RWPE2 (cell line): ENCODE data around the gene WWOX.

Experiments
- ATAC-seq: fragments of 200-7000 bp; cut with Tn5 transposase; 3 replicates; pipeline ENCODE4 v1.9.1; 2021; ENCODE audit warnings: low read depth
- DNase-seq: peaks from one replicate; pipeline ENCODE4 v3.0.0-alpha.2; 2020; ENCODE audit warnings: low spot score
- H3K27ac ChIP-seq: fragments of 450-650 bp; 2 replicates; pipeline ENCODE4 v1.5.1; 2017; ENCODE audit warnings: mild to moderate bottlenecking; ENCODE audit not compliant: poor library complexity, severe bottlenecking
- H3K27me3 ChIP-seq: fragments of 250-450 bp; sonication (Bioruptor Pico); 2 replicates; pipeline ENCODE4 v1.5.1; 2021; ENCODE audit warnings: mild to moderate bottlenecking, moderate library complexity; ENCODE audit not compliant: insufficient read depth, poor library complexity, severe bottlenecking
- H3K36me3 ChIP-seq: fragments of 250-450 bp; sonication (Bioruptor Pico); 2 replicates; pipeline ENCODE4 v1.5.1; 2020; ENCODE audit warnings: low read depth, mild to moderate bottlenecking, moderate library complexity
- H3K4me1 ChIP-seq: fragments of 250-450 bp; sonication (Bioruptor Pico); 2 replicates; pipeline ENCODE4 v1.5.1; 2021; ENCODE audit warnings: mild to moderate bottlenecking, moderate library complexity; ENCODE audit not compliant: insufficient read depth, poor library complexity, severe bottlenecking
- H3K4me3 ChIP-seq: fragments of 250-450 bp; sonication (Bioruptor Pico); 2 replicates; pipeline ENCODE4 v1.5.1; 2021; ENCODE audit warnings: mild to moderate bottlenecking, moderate library complexity; ENCODE audit not compliant: severe bottlenecking
- H3K9me3 ChIP-seq: fragments of 250-450 bp; sonication (Bioruptor Pico); 2 replicates; pipeline ENCODE4 v1.5.1; 2021; ENCODE audit warnings: mild to moderate bottlenecking, moderate library complexity; ENCODE audit not compliant: severe bottlenecking
- CTCF ChIP-seq: fragments of 450-650 bp; IDR thresholded peaks from one replicate; pipeline ENCODE4 v1.5.1; 2017; ENCODE audit warnings: mild to moderate bottlenecking, moderate library complexity; ENCODE audit not compliant: poor library complexity, severe bottlenecking

Gene WWOX

GRCh38 chr16:78592111-78592510 lies 492.7 kb downstream of the WWOX start:
- ATAC-seq (no peak), DNase-seq (no peak)
- H3K36me3 ChIP-seq, result no peaks in the 10 kb centered on the region
- H3K4me3 ChIP-seq, result no peak overlapping the region
- H3K27ac ChIP-seq, result no peak overlapping the region
- no peak for TF ChIP-seq CTCF
- H3K27me3 ChIP-seq, result no peaks in the 10 kb centered on the region
- H3K4me1 ChIP-seq, result no peaks in the 10 kb centered on the region
- H3K9me3 ChIP-seq, result no peaks in the 10 kb centered on the region

GRCh38 chr16:78593352-78593751 lies 493.9 kb downstream of the WWOX start:
- H3K27me3 ChIP-seq, result no peaks in the 10 kb centered on the region
- ATAC-seq (no peak), DNase-seq (no peak)
- no peaks in the 10 kb centered on the region for H3K9me3 ChIP-seq
- no peaks in the 10 kb centered on the region for H3K36me3 ChIP-seq
- H3K4me1 ChIP-seq, result no peaks in the 10 kb centered on the region
- H3K27ac ChIP-seq, result no peak overlapping the region
- no peak for TF ChIP-seq CTCF
- no peak overlapping the region for H3K4me3 ChIP-seq

GRCh38 chr16:78594191-78594590 lies 494.7 kb downstream of the WWOX start:
- ATAC-seq, result no peak
- Histone ChIP-seq H3K27ac (no peak overlapping the region), H3K27me3 (no peaks in the 10 kb centered on the region), H3K9me3 (no peaks in the 10 kb centered on the region), H3K4me3 (no peak overlapping the region), H3K4me1 (no peaks in the 10 kb centered on the region), H3K36me3 (no peaks in the 10 kb centered on the region)
- no peak for DNase-seq
- no peak for TF ChIP-seq CTCF

GRCh38 chr16:78596348-78596995 lies 497.0 kb downstream of the WWOX start:
- H3K27ac ChIP-seq, result no peak overlapping the region
- no peaks in the 10 kb centered on the region for H3K9me3 ChIP-seq
- H3K4me3 ChIP-seq, result no peak overlapping the region
- no peaks in the 10 kb centered on the region for H3K36me3 ChIP-seq
- H3K27me3 ChIP-seq, result no peaks in the 10 kb centered on the region
- ATAC-seq (no peak), DNase-seq (no peak)
- no peak for TF ChIP-seq CTCF
- H3K4me1 ChIP-seq, result no peaks in the 10 kb centered on the region

- H3K4me1 ChIP-seq, result no peaks in the 10 kb centered on the region
- ATAC-seq, result no peak
Observed at GRCh38 chr16:78596996-78597422, 497.6 kb downstream of the WWOX start.

More at GRCh38 chr16:78596996-78597422, 497.6 kb downstream of the WWOX start:
- H3K27ac ChIP-seq, result no peak overlapping the region
- DNase-seq, result no peak
- no peaks in the 10 kb centered on the region for H3K36me3 ChIP-seq
- TF ChIP-seq CTCF, result no peak
- no peaks in the 10 kb centered on the region for H3K9me3 ChIP-seq
- H3K4me3 ChIP-seq, result no peak overlapping the region
- no peaks in the 10 kb centered on the region for H3K27me3 ChIP-seq
